IPS-15b (cell line): ENCODE measurements around the gene ADIPOR2.

ENCODE experiments used
- H3K27me3 ChIP-seq: one replicate; pipeline ENCODE4 v1.6.1; 2013; ENCODE audit warnings: low read length; ENCODE audit not compliant: control insufficient read depth, insufficient read depth
- H3K36me3 ChIP-seq: one replicate; pipeline ENCODE4 v1.6.1; 2013; ENCODE audit warnings: low read length; ENCODE audit not compliant: control insufficient read depth, insufficient read depth
- H3K4me1 ChIP-seq: one replicate; pipeline ENCODE4 v1.6.1; 2013; ENCODE audit warnings: mild to moderate bottlenecking, low read length; ENCODE audit not compliant: control insufficient read depth, insufficient read depth
- H3K4me3 ChIP-seq: one replicate; pipeline ENCODE4 v1.5.1; 2013; ENCODE audit warnings: low read depth, low read length
- H3K9ac ChIP-seq: one replicate; pipeline ENCODE4 v1.6.1; 2013; ENCODE audit warnings: low read depth, mild to moderate bottlenecking, low read length
- H3K9me3 ChIP-seq: one replicate; pipeline ENCODE4 v1.6.1; 2013; ENCODE audit warnings: mild to moderate bottlenecking, low read length; ENCODE audit not compliant: control insufficient read depth, insufficient read depth

The ADIPOR2 gene

GRCh38 chr12:1835211-1836131 lies 144.6 kb downstream of the ADIPOR2 start:
- no peaks in the 10 kb centered on the region for H3K36me3 ChIP-seq
- no peak overlapping the region for H3K4me3 ChIP-seq
- H3K9ac ChIP-seq = no peak overlapping the region
- no peaks in the 10 kb centered on the region for H3K27me3 ChIP-seq
- H3K9me3 ChIP-seq = no peaks in the 10 kb centered on the region
- no peaks in the 10 kb centered on the region for H3K4me1 ChIP-seq

GRCh38 chr12:1836241-1836803 lies 145.5 kb downstream of the ADIPOR2 start:
- Histone ChIP-seq H3K4me1 (no peaks in the 10 kb centered on the region), H3K9ac (no peak overlapping the region), H3K27me3 (no peaks in the 10 kb centered on the region), H3K4me3 (no peak overlapping the region), H3K9me3 (no peaks in the 10 kb centered on the region), H3K36me3 (no peaks in the 10 kb centered on the region)

GRCh38 chr12:1836854-1837421 lies 146.1 kb downstream of the ADIPOR2 start:
- Histone ChIP-seq H3K36me3 (no peaks in the 10 kb centered on the region), H3K9ac (no peak overlapping the region), H3K4me1 (no peaks in the 10 kb centered on the region), H3K9me3 (no peaks in the 10 kb centered on the region), H3K27me3 (no peaks in the 10 kb centered on the region), H3K4me3 (no peak overlapping the region)

GRCh38 chr12:1837541-1838204 lies 146.8 kb downstream of the ADIPOR2 start:
- Histone ChIP-seq H3K4me3 (no peak overlapping the region), H3K27me3 (no peaks in the 10 kb centered on the region), H3K36me3 (no peaks in the 10 kb centered on the region), H3K9me3 (no peaks in the 10 kb centered on the region), H3K4me1 (no peaks in the 10 kb centered on the region), H3K9ac (no peak overlapping the region)
